DOHH2 (cell line): ENCODE measurements around the gene REXO4.

Experiments
- H3F3A ChIP-seq: fragments of 200-600 bp; sonication (generic), shearing (Covaris generic); 2 replicates; pipeline ENCODE4 v1.6.0; 2016; ENCODE audit warnings: antibody characterized with exemption, mild to moderate bottlenecking; ENCODE audit not compliant: control insufficient read depth, insufficient read depth
- H3K27ac ChIP-seq: fragments of 200-600 bp; sonication (generic); 2 replicates; pipeline ENCODE4 v1.5.1; 2014; ENCODE audit warnings: low read depth, mild to moderate bottlenecking, low read length, moderate library complexity
- H3K27me3 ChIP-seq: fragments of 200-600 bp; sonication (generic); 2 replicates; pipeline ENCODE4 v1.6.1; 2014; ENCODE audit warnings: mild to moderate bottlenecking, low read length, mixed read lengths; ENCODE audit not compliant: control insufficient read depth
- H3K36me3 ChIP-seq: fragments of 200-600 bp; sonication (generic); 2 replicates; pipeline ENCODE4 v1.6.1; 2014; ENCODE audit warnings: mild to moderate bottlenecking, low read length, moderate library complexity, mixed read lengths; ENCODE audit not compliant: control insufficient read depth
- H3K4me1 ChIP-seq: fragments of 200-600 bp; sonication (generic); 2 replicates; pipeline ENCODE4 v1.6.1; 2014; ENCODE audit warnings: mild to moderate bottlenecking, low read length, mixed read lengths; ENCODE audit not compliant: control insufficient read depth
- H3K4me2 ChIP-seq: fragments of 200-600 bp; sonication (generic); 2 replicates; pipeline ENCODE4 v1.6.0; 2014; ENCODE audit warnings: mild to moderate bottlenecking, low read length, moderate library complexity
- H3K4me3 ChIP-seq: fragments of 200-600 bp; sonication (generic); 2 replicates; pipeline ENCODE4 v1.5.1; 2014; ENCODE audit warnings: mild to moderate bottlenecking, low read length, mixed read lengths
- H3K79me2 ChIP-seq: fragments of 200-600 bp; sonication (generic); 2 replicates; pipeline ENCODE4 v1.6.1; 2014; ENCODE audit warnings: mild to moderate bottlenecking, low read length, mixed read lengths; ENCODE audit not compliant: control insufficient read depth
- H3K9me2 ChIP-seq: fragments of 200-600 bp; sonication (generic); replicated peaks from 2 replicates; pipeline ENCODE4 v1.6.1; 2014; ENCODE audit warnings: mild to moderate bottlenecking, low read length, mixed read lengths; ENCODE audit not compliant: control insufficient read depth
- H3K9me3 ChIP-seq: fragments of 200-600 bp; sonication (generic); 2 replicates; pipeline ENCODE4 v1.6.1; 2014; ENCODE audit warnings: antibody characterized with exemption, low read length, mixed read lengths; ENCODE audit not compliant: control insufficient read depth, insufficient read depth
- H4K20me1 ChIP-seq: fragments of 200-600 bp; sonication (generic); 2 replicates; pipeline ENCODE4 v1.6.0; 2014; ENCODE audit warnings: low read depth, mild to moderate bottlenecking, antibody characterized with exemption, low read length, moderate library complexity; ENCODE audit not compliant: control insufficient read depth, insufficient read depth
- CTCF ChIP-seq: fragments of 200-600 bp; sonication (generic); IDR thresholded peaks from one replicate; pipeline ENCODE4 v1.5.1; 2014; ENCODE audit warnings: antibody characterized with exemption, mild to moderate bottlenecking, low read depth, low read length; ENCODE audit not compliant: poor library complexity, severe bottlenecking
- EZH2phosphoT487 ChIP-seq: fragments of 200-600 bp; sonication (generic); IDR thresholded peaks from 2 replicates; pipeline ENCODE4 v1.6.1; 2017; ENCODE audit warnings: borderline replicate concordance, mild to moderate bottlenecking, antibody characterized with exemption, low read length, moderate library complexity, mixed read lengths

The REXO4 gene

GRCh38 chr9:133461975-133462374, 44.2 kb upstream of the REXO4 start:
- peak; percentile 23 for TF ChIP-seq CTCF
- no peak for TF ChIP-seq EZH2phosphoT487
- Histone ChIP-seq H3K27me3 (peaks cover 27% of the 10 kb centered on the region), H3K4me1 (peaks cover 24% of the 10 kb centered on the region), H3K27ac (no peak overlapping the region), H3K4me3 (no peak overlapping the region), H3K36me3 (no peaks in the 10 kb centered on the region), H3F3A (0 out of 2 replicates have a peak, but pooled peaks cover 5% of the 10 kb centered on the region), H3K79me2 (no peaks in the 10 kb centered on the region), H3K9me3 (no peaks in the 10 kb centered on the region), H3K4me2 (no peak overlapping the region), H4K20me1 (0 out of 2 replicates have a peak, but pooled peaks cover 5% of the 10 kb centered on the region), H3K9me2 (no peaks in the 10 kb centered on the region)

GRCh38 chr9:133460405-133461175, 42.8 kb upstream of the REXO4 start:
- Histone ChIP-seq H3K79me2 (no peaks in the 10 kb centered on the region), H4K20me1 (0 out of 2 replicates have a peak, but pooled peaks cover 5% of the 10 kb centered on the region), H3K36me3 (no peaks in the 10 kb centered on the region), H3F3A (0 out of 2 replicates have a peak, but pooled peaks cover 5% of the 10 kb centered on the region), H3K4me1 (peaks cover 24% of the 10 kb centered on the region), H3K4me3 (peak overlapping the region; percentile 87), H3K27ac (0 out of 2 replicates have a peak overlapping the region, but pooled peaks have one; percentile 7), H3K9me3 (no peaks in the 10 kb centered on the region), H3K9me2 (no peaks in the 10 kb centered on the region), H3K4me2 (peak overlapping the region; percentile 95), H3K27me3 (peaks cover 26% of the 10 kb centered on the region)
- TF ChIP-seq EZH2phosphoT487 (no peak), CTCF (no peak)

GRCh38 chr9:133459476-133460404, 41.9 kb upstream of the REXO4 start, which contains the start of gene CACFD1:
TSS of gene CACFD1 (plus strand) at chr9:133459978. CDS start at chr9:133460067, 89 bp downstream.
- Histone ChIP-seq H3K4me3 (peak within 1 kb of the TSS; percentile 87), H3K9me2 (no peaks in the 10 kb centered on the region), H3F3A (0 out of 2 replicates have a peak, but pooled peaks cover 5% of the 10 kb centered on the region), H3K4me2 (peak within 1 kb of the TSS; percentile 95), H3K4me1 (peaks cover 24% of the 10 kb centered on the region), H3K27ac (peak within 1 kb of the TSS; percentile 54), H4K20me1 (0 out of 2 replicates have a peak, but pooled peaks cover 5% of the 10 kb centered on the region), H3K79me2 (no peaks in the 10 kb centered on the region), H3K9me3 (no peaks in the 10 kb centered on the region), H3K36me3 (no peaks in the 10 kb centered on the region), H3K27me3 (peaks cover 18% of the 10 kb centered on the region)
- TF ChIP-seq EZH2phosphoT487 (no peak), CTCF (no peak)
